ENCODE results near the gene XPNPEP1.

GRCh38 chr10:109933984-109934565, 10.8 kb upstream of the XPNPEP1 start:
- TF ChIP-seq CTCF (IDR thresholded peaks at IDR 0.05) (no peak), POLR2A (IDR thresholded peaks at IDR 0.05) (no peak)
